Stimulated activated CD4-positive, alpha-beta T cell treated with anti-CD3 and anti-CD28 coated beads, Interleukin-4, amount 100 ng/mL, for 4 hours (primary cell): ENCODE measurements around the gene PDCD10.

ENCODE experiments used
- DNase-seq, 2 experiments: peaks; one replicate each; pipeline ENCODE4 v3.0.0-alpha.2; 2020

The PDCD10 gene

DNA sequence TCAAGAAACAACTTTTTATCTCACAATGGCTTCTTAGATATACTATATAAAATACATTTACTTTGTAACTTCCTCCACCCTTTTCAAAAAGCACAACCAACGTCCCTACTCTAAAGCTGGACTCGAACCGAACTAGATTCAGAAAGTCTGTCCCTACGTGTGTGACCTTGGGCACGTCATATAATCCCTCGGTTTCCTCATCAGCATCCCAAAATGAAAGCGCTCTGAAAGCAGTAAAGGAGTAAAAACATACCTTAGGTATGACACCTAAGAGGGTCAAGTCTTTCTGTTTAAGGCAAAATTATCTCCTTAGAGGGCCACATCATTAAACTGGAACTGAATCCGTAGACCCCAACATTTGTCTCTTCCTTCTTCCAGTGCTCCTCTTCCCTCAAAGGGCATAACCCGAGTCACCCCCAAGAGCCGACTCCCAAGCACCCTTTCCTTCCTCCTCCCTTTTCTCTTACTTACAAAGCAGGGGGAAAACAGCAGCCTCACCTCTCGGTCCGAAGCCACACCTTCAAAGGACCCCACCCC, 663 bp downstream of the PDCD10 start:
- no peak for DNase-seq

DNA sequence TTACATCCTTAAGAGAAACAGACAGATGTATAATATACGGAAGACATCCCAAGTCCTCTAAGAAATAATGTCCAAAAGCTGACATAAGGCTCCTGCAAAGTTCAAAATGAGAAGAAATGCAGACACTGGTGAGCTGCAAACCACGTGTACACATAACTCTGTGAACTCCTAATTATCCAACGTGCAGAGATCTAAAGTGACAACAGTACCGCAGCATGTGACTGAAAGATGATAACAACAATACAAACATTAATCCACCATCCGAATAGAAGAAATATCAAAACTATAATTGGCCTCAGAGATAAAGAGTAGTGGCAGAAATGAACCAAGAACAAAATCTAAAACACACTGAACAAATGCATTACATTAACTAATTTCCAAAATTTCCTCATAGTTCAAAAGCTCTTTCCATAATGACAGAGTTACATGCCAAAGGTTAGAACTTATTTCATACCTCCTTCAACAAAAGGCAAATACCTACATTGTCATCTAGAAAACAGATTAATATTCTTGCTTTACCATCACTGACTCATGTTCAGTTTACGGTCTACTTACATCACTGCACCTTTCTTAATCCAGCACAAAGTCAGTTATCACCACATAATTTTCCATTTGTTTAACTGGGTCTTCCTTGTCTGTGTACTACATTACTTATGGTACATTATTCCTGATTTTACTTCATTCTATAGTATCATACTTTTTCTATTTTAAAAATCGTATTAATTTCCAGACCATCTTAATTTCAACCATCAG, 2.2 kb downstream of the PDCD10 start:
- DNase-seq = no peak

DNA sequence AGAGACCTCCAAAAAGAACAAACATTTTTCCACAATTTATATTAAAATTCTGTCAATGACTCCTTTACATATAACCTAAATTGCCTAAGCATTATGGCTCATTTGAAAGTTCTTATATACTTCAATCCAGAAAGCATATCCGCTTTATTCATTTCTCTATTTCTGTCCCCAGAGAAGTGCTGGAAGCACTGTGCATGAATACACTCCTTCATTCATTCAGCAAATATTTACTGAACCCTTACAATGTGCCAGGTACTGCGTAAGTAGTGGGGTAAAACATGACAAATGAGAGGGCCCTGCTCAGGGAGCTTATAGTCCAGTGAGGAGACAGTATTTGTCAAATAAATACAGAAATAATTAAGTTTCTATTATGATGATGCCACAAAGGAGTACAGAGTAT, 3.3 kb downstream of the PDCD10 start:
- no peak for DNase-seq

DNA sequence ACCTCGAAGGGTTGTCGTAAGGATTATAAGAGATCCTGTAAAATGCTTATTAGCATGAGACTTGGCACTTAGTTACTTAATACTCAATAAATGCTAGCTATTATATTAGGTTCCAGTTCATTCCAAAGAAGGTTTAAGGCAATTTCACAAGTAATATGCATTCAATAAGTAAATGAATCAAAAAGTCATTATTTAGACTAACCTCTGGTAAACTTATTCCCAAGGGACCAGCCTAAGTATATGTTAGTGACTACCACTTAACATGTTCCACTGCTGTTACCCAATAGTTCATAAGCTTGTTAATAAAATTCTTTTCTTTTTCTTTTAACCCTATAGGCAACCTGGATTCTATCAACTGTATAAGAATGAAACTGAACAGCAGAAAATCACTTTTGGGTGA, 5.1 kb downstream of the PDCD10 start:
- no peak for DNase-seq

DNA sequence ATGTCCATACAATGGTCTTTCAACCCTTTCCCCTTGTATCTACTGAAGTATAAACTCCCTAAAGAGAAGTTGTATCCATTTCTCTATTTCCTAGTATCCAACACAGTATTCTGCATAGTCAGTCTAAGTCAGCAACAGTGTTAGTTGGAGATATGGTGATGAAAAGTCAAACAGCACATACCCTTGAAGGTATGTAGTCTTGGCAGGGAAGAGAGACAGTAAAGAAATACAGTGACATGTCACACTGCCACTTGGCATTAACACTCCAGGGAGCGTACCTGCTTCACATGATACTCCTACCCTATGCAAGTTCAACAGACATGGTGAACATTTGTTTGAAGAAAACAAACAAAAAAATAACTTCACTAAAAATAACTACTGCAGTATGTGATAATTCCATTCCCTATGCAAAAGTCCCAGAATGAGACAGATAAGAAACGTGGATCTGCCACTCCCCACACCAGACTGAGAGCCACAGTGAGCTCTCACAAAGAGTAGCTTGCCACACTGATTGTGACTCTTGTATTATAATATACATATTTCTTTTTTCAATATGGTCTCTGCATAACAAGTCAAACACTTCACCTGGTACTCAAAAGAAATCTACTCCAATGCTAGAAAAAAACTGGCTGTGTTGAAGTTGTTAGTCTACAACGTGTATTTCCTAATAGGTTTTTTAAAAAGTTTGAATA, 5.9 kb downstream of the PDCD10 start:
- no peak for DNase-seq

DNA sequence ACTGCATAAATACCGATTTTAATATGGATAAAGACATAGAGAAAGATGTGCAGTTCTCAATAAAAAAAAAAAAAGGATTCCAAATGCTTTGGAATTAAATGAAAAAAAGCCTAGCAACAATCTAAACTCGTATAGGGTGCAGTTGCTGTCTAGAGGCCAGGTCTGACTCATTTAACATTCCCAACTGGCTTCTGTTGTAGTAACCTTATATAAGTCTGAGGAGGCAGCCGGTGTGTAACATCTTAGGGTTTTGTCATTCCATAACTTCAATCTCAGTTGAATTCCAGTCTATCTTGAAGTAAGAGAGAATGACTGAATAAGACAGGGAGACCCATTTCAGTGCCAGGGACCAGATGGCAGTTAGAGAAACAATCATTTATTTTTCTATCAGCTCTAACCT, 6.5 kb downstream of the PDCD10 start:
- no peak for DNase-seq

DNA sequence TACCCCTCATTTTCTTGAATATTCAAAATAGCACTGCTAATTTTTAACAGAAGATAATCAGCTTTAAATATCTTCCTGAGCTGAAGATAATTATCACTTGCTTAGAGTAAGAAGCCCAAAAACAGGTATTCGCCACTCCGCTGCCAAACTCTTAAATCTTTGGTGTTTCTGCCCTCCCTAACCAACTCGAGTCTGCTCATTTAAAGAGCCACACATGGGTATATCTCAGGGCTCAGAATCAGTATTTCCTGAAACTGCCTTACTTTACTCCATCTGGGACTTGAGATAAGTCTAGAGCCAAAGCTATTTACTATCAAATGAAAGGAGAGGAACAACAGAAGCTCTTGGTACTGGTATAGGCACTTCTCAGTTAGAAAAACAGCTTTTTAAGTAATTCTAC, 10.8 kb downstream of the PDCD10 start:
- DNase-seq = no peak

DNA sequence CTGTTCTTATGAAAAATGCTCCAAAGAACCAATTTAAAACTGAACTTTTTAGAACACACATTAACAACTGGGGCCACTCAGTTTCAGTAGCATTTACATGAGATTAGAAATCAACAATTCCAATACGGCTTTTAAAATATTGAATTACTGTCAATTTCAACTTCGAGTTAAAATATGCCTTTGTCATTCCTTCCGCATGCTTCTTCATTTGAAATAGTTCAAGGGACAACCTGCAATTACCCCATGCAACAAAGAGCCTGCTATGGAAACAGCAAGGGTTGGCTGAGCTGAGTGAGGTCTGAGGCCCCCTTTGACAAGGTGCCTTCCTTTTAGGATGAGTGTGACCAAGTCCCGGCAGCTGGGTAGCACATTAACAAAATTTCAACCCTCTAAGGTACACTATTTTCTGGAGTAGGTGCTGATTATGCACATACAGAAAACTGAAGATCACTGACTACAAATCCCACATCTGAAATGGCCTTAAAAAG, 11.6 kb downstream of the PDCD10 start:
- DNase-seq = no peak

DNA sequence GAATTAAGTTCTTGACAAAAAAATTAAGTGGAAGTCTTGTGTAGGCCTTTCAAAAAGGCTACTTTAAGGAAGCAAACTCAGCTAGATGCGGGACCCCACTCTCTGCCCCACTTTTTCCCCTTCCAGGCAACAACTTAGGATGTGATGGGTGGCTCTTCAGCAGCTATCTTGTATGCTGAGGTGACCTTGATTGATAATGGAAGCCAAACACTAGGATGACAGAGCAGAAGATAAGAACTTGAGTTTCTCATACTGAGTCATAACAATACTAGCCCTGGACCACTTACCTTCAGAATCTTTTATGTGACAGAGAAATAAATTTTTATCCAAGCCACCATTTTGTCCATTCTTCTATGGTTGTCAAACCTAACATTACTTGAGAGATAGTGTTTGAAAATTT, 16.1 kb downstream of the PDCD10 start:
- DNase-seq = no peak

DNA sequence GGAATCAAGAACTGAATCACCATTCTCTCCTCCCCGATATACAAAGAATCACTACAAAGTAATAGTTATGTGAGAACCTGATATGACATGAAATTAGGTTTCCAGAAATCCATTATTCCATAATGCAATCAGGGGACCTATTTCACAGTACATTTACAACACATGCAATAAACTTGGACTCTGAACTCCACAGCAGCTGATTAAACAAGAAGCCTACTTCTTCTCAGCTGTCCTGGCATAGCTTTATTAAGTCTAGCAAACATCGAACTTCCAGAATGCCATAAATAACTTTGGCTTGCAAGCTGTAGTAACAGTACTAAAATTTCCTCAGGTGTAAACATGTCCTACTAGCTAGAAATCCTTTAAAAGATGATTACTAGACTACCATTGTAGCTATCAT, 17.8 kb downstream of the PDCD10 start:
- DNase-seq = no peak

DNA sequence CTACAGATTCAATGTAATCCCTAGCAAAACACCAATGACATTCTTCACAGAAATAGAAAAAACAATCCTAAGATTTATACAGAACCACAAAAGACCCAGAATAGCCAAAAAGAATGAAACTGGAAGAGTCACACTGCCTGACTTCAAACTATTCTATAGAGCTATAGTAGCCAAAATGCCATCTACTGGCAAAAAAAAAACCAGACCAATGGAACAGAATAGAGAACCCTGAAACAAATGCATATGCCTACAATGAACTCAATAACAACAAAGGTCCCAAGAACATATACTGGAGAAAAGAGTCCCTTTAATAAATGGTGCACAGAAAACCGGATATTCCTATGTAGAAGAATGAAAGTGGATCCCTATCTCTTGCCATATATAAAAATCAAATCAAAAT, 19.8 kb downstream of the PDCD10 start:
- no peak for DNase-seq

DNA sequence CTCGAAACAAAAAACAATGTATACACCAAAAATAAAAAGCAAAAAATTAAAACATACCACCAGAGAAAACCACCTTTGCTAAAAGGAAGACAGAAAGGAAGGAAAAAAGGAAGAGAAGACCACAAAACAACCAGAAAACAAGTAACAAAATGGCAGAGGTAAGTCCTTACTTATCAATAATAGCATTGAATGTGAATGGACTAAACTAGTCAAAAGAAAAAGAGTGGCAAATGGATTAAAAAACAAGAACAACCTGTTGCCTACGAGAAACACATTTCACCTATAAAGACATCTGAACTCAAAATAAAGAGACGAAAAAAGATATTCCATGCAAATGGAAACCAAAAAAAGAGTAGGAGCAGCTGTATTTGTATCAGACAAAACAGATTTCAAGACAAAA, 22.2 kb downstream of the PDCD10 start:
- no peak for DNase-seq

DNA sequence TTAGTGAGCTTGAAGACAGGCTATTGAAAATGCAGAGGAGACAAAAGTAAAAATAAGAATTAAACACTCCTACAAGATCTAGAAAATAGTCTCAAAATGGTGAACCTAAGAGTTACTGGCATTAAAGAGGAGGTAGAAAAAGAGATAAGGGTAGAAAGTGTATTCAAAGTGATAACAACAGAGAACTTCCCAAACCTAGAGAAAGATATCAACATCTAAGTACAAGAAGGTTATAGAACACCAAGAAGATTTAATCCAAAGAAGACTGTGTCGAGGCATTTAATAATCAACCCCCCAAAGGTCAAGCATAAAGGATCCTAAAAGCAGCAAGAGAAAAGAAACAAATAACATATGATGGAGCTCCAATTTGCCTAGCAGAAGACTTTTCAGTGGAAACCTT, 23.3 kb downstream of the PDCD10 start:
- no peak for DNase-seq

DNA sequence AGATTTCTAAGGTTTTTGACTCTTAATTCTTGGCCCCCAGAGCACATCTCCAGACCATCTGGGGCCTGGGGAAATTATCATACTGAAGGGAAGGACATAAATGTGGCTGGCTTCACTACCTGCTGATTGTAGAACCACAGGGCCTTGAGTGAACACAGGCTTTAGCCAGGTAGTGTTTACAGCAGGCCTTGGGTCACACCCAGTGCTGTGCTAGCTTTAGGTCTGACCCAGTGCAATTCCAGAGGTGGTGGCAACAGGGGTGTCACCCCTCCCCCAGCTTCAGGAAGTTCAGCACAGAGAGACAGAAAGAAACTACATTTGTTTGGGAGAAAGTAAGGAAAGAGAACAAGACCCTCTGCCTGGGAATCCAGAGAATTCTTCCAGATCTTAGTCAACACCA, 24.1 kb downstream of the PDCD10 start:
- DNase-seq = no peak

DNA sequence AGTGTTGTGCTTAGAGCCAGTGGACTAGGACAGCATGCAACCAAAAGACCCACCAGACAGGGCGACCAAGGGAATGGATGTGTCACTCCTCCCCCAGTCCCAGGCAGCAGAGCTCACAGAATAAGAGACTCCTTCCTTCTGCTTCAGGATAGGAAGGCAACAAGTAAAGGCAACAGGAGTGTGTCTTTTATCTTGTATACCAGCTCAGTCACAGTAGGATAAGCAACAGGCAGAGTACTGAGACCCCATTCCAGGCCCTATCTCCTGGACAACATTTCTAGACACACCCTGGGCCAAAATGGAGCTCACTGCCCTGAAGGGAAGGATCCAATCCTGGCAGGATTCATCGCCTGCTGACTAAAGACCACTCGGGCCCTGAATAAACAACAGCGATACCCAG, 25.0 kb downstream of the PDCD10 start:
- DNase-seq = no peak

DNA sequence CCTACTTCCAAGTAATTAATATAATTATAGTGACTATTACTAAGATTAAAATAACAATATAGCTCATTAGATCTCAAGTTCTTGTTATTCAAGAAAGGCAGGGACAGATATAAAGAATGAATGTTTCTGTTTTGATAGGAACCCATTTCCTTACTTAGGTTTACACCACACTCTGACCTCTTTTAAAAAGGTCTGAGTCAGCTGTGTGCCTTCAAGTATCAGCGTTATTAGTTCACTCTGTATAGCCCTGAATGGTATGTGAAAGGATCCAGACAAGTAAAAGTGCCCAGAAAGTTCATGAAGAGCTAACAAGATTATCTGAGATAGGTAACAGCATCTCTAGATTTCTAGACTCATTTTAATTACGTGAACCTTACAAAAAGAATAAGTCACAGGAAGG, 28.9 kb downstream of the PDCD10 start:
- no peak for DNase-seq

DNA sequence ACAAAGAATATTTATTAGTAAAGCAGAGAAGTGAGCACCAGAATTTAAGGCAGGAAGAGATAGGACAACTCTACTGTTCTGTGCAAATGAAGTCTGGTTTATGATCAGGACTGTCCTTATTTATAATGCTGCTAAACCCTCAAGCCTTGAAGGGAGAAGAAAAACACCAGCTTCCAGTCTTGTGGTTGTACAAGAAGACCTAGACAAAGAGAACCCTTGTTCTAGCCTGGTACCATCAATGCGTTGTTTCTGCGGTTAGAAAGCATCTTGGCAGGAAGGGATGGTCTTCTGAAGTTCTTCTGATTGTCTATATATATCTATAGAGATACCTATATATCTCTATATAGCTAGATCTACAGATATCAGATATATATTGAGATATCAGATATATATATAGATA, 33.8 kb downstream of the PDCD10 start:
- no peak for DNase-seq

DNA sequence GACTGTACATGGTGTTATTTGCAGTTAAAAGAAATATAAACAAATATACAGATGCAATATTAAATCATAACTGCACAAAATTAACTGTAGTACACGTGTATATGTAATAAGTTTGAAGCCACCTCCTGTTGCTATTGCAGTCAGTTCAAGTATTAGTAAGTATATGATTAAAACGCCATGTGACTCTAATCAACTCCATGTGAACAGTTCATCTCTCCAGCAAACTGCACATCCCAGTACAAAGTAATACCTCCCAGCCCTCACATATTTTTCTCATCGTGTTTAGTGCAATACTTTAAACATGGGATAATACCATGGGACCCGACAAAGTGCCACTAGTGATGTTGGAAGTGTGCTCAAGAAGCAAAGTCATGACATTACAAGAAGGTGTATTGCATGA, 34.6 kb downstream of the PDCD10 start:
- no peak for DNase-seq

DNA sequence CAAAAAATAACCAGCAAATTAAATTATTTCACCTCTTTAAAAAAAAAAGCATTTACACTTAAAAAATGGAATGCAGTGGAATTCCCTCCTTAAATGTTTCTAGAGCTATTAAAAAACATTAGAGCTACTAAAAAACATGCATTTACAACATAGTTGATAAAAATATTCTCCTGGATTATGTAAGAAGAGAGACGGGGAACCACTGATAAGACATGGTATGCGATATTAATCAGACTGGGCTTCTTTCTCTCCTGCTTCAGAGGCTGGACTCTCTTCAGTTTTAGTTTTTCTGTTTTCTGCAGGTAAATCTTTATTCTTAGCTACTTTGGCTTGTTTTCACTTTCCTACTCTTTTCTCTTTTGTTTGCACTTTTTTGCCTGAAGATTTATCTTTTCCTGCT, 40.6 kb downstream of the PDCD10 start:
- DNase-seq = no peak

DNA sequence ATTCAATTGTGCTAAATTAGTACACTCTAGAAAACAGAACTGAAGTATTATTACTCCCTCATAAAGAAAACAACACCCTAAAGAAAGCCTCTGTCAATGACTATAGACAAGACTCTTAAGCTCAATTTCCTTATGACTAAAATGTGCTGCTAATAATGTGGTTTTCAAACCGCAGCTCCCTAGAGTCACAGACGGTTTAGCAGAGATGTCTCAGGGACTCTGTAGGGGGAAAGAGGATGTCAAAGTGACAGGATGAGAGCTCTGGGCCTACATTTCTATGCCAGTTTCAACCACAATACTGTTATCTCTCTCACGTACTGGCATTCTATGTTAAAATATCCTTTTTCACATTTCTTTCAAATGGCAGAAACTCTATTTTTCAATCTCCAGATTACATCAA, 43.3 kb downstream of the PDCD10 start:
- peak in 1 of 2 experiments; percentile 19 for DNase-seq

DNA sequence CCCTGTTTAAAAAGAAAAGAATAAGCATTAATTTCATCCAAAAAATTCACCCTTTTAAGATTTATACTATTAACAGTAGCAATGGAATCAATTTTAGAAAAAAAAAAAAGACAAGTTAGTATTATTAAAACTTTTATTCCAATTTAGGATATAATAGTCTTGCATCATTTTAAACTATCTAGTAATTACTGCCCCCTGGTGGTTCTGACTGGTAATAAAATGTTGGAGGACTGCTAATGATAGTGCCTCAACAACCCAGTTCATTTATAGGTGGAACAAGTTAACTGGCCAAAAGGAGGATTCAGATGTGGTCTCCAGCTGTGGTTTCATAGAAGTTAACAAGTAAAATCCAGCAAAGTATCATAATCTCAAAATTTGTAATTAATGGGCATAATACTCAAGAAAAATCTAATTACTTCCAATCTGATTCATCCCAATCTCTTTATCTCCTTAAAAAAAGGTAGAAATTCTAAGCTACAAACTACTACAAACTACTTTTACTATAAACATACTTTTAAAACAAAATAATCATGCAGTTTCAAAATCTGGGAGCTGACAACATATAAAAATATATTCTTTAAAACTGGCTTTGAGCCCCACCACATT, 50.2 kb downstream of the PDCD10 start:
- DNase-seq = no peak

DNA sequence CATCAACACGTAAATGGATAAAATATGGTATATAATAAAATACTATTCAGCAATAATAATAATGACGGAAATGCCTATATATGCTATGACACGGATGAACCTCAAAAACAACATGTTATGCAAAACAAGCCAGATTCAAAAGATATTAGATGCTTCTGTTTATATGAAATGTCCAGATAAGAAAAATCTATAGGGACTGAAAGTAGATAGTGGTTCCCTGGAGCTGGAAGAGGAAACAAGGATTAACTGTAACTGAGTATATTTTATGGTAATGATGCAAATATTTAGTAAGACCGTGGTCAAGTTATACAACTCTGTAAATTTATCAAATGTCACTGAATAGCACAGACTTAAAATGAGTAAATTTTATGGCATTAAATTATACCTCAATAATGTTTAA, 55.2 kb downstream of the PDCD10 start:
- DNase-seq = no peak

DNA sequence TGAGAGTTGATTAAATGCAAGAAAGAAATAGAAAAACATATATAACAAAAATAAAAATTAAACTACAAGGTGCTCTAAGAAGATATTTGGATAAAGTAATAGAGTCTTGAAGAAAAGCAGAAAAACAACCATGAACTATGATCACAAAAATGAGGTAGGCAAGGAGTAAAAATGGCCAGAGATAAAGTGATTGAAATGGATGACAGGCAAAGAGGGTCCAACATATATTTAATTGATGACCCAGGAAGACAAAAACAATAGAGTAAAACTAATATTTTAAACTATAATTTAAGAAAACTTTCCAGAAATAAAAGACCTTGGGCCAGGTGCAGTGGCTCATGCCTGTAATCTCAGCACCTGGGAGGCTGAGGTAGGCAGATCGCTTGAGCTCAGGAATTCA, 58.8 kb downstream of the PDCD10 start:
- DNase-seq = no peak

DNA sequence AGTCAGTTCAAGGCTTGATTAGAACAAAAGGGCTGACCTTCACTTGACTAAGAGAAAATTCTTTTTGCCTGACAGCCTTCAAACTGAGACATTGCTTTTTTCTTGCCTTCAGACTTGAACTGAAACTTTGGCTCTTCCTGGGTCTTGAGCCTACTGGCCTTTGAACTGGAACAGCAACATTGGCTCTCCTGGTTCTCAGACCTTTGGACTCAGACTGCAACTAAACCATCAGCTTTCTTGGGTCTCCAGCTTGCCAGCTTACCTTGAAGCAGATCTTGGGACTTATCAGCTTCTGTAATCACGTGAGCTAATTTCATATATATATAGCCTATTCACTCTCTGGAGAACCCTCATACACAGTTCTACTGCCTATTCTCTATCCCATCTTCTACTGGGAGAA, 61.5 kb downstream of the PDCD10 start:
- no peak for DNase-seq
